PFSK-1 (cell line): ENCODE measurements around the gene LCP2.

Source experiments
- FOXP2 ChIP-seq: optimal IDR thresholded peaks from 2 replicates; pipeline ENCODE3; 2011; ENCODE audit warnings: borderline replicate concordance, control low read depth, inconsistent platforms; ENCODE audit not compliant: insufficient read depth; ENCODE audit errors: extremely low read length, extremely low read depth
- POLR2AphosphoS5 ChIP-seq: IDR thresholded peaks from 2 replicates; pipeline ENCODE4 v1.6.1; 2012; ENCODE audit warnings: low read depth, mild to moderate bottlenecking, control low read depth, low read length, moderate library complexity
- REST ChIP-seq, 2 experiments: IDR thresholded peaks; 2 replicates each; pipeline versions ENCODE4 v1.6.1 to v1.8.0; 2011 to 2012; ENCODE audit warnings: low read depth in 2 of 2, low read length in 2 of 2, control low read depth in 1 of 2, inconsistent platforms in 1 of 2, mild to moderate bottlenecking in 1 of 2, moderate library complexity in 1 of 2; ENCODE audit not compliant: insufficient read depth in 1 of 2
- SIN3A ChIP-seq: IDR thresholded peaks from 2 replicates; pipeline ENCODE4 v1.6.1; 2012; ENCODE audit warnings: mild to moderate bottlenecking, low read length, moderate library complexity, borderline replicate concordance; ENCODE audit not compliant: insufficient read depth
- TAF1 ChIP-seq: IDR thresholded peaks from 2 replicates; pipeline ENCODE4 v1.6.1; 2012; ENCODE audit warnings: low read length, control low read depth, borderline replicate concordance; ENCODE audit not compliant: insufficient read depth

- TF ChIP-seq TAF1 = no peak
- no peak for TF ChIP-seq POLR2AphosphoS5
- no peak for TF ChIP-seq REST (IDR thresholded peaks at IDR 0.05; ENCODE audit: insufficient read depth in 1 of 2, low read depth in 2 of 2, low read length in 2 of 2)
- TF ChIP-seq SIN3A = no peak
- TF ChIP-seq FOXP2 = no peak
These were observed 6.0 kb upstream of the LCP2 start for GRCh38 chr5:170303549-170303948.
